IMR-90 (cell line): ENCODE data around the gene NPB. TPM values are rescaled to one million over a fixed set of nuclear protein-coding genes. Genes with fewer than 3 reads are reported as not detected.

Experiments used
- ATAC-seq: fragments of 200-7000 bp; cut with Tn5 transposase; 2 replicates; pipeline ENCODE4 v1.9.1; 2020; ENCODE audit warnings: low read depth, mild to moderate bottlenecking, moderate library complexity
- BruUV-seq: library from RNA; stranded (reverse); fragments of 400-500 nt; replicated peaks from 2 replicates; lab custom pipeline; 2021; lab: Mats Ljungman, UMichigan
- CTCF ChIA-PET: fragments of 300-600 bp; formaldehyde crosslinking; extraction: SDS; loops from one replicate; lab custom pipeline; 2021; ENCODE audit warnings: antibody characterized with exemption; lab: Yijun Ruan, JAX
- POLR2A ChIA-PET: fragments of 300-600 bp; sonication (Branson Sonifier 250); formaldehyde crosslinking; loops from one replicate; lab custom pipeline; 2022; ENCODE audit warnings: antibody characterized with exemption; ENCODE audit not compliant: unreplicated experiment; lab: Charles Lee
- DNase-seq: peaks from one replicate; pipeline ENCODE4 v3.0.0; 2013
- H2AFZ ChIP-seq: replicated peaks from 2 replicates; pipeline ENCODE3; 2013; ENCODE audit warnings: low read length, mild to moderate bottlenecking; ENCODE audit not compliant: poor library complexity
- H2AK5ac ChIP-seq: 2 replicates; pipeline ENCODE4 v1.6.1; 2013; ENCODE audit warnings: low read depth, low read length, inconsistent platforms
- H2AK9ac ChIP-seq: replicated peaks from 2 replicates; pipeline ENCODE3; 2013; ENCODE audit warnings: mild to moderate bottlenecking, low read depth, low read length, moderate library complexity; ENCODE audit not compliant: poor library complexity
- H2BK120ac ChIP-seq: 2 replicates; pipeline ENCODE4 v1.6.1; 2013; ENCODE audit warnings: low read depth, low read length, inconsistent platforms
- H2BK15ac ChIP-seq: 3 replicates; pipeline ENCODE4 v1.6.1; 2013; ENCODE audit warnings: low read depth, low read length, inconsistent platforms
- H2BK20ac ChIP-seq: 2 replicates; pipeline ENCODE4 v1.6.1; 2013; ENCODE audit warnings: low read depth, mild to moderate bottlenecking, inconsistent platforms, low read length, moderate library complexity
- H2BK5ac ChIP-seq: 2 replicates; pipeline ENCODE4 v1.6.1; 2013; ENCODE audit warnings: mild to moderate bottlenecking, low read depth, low read length, inconsistent platforms; ENCODE audit not compliant: poor library complexity, severe bottlenecking
- H3K14ac ChIP-seq: replicated peaks from 2 replicates; pipeline ENCODE4 v1.6.1; 2013; ENCODE audit warnings: low read depth, low read length, inconsistent platforms
- H3K18ac ChIP-seq: 2 replicates; pipeline ENCODE4 v1.6.1; 2013; ENCODE audit warnings: low read depth, low read length, control low read depth
- H3K23ac ChIP-seq: 2 replicates; pipeline ENCODE4 v1.6.1; 2013; ENCODE audit warnings: low read depth, low read length, inconsistent platforms
- H3K27ac ChIP-seq: 2 replicates; pipeline ENCODE4 v1.5.1; 2013; ENCODE audit warnings: mild to moderate bottlenecking, control low read depth, low read length; ENCODE audit not compliant: insufficient read depth
- H3K27me3 ChIP-seq: 2 replicates; pipeline ENCODE4 v1.6.1; 2013; ENCODE audit warnings: low read length; ENCODE audit not compliant: control insufficient read depth, insufficient read depth
- H3K36me3 ChIP-seq: 2 replicates; pipeline ENCODE4 v1.6.1; 2013; ENCODE audit warnings: low read length, mixed read lengths; ENCODE audit not compliant: control insufficient read depth, insufficient read depth
- H3K4ac ChIP-seq: 2 replicates; pipeline ENCODE4 v1.6.1; 2013; ENCODE audit warnings: low read depth, low read length, inconsistent platforms
- H3K4me1 ChIP-seq: 2 replicates; pipeline ENCODE4 v1.6.1; 2013; ENCODE audit warnings: low read length, mixed read lengths; ENCODE audit not compliant: control insufficient read depth, insufficient read depth
- H3K4me2 ChIP-seq: 2 replicates; pipeline ENCODE4 v1.6.1; 2013; ENCODE audit warnings: low read depth, mild to moderate bottlenecking, control low read depth, low read length, moderate library complexity
- H3K4me3 ChIP-seq: 2 replicates; pipeline ENCODE4 v1.5.1; 2013; ENCODE audit warnings: low read depth, mild to moderate bottlenecking, control low read depth, low read length, moderate library complexity; ENCODE audit not compliant: insufficient read depth
- H3K56ac ChIP-seq: 2 replicates; pipeline ENCODE4 v1.6.1; 2013; ENCODE audit warnings: low read length, inconsistent platforms; ENCODE audit not compliant: insufficient read depth; ENCODE audit errors: extremely low read depth
- H3K79me1 ChIP-seq, 2 experiments: 2 replicates each; pipeline ENCODE4 v1.6.1; 2013; ENCODE audit warnings: low read length in 2 of 2, inconsistent platforms in 1 of 2, low read depth in 1 of 2
- H3K9ac ChIP-seq: 2 replicates; pipeline ENCODE4 v1.6.1; 2013; ENCODE audit warnings: low read depth, low read length, control low read depth
- H3K9me1 ChIP-seq: 2 replicates; pipeline ENCODE4 v1.6.1; 2013; ENCODE audit warnings: low read length, inconsistent platforms; ENCODE audit not compliant: insufficient read depth
- H3K9me3 ChIP-seq: 2 replicates; pipeline ENCODE4 v1.6.1; 2013; ENCODE audit warnings: low read length; ENCODE audit not compliant: control insufficient read depth, insufficient read depth
- H4K20me1 ChIP-seq: 2 replicates; pipeline ENCODE4 v1.6.1; 2013; ENCODE audit warnings: low read length, inconsistent platforms; ENCODE audit not compliant: insufficient read depth
- H4K5ac ChIP-seq: 2 replicates; pipeline ENCODE4 v1.6.1; 2013; ENCODE audit warnings: mild to moderate bottlenecking, low read depth, low read length, control low read depth
- H4K8ac ChIP-seq, 2 experiments: 2 replicates each; pipeline ENCODE4 v1.6.1; 2013; ENCODE audit warnings: low read depth in 2 of 2, low read length in 2 of 2, control low read depth in 1 of 2, inconsistent platforms in 1 of 2
- H4K91ac ChIP-seq: 2 replicates; pipeline ENCODE4 v1.6.1; 2013; ENCODE audit warnings: low read depth, low read length, inconsistent platforms; ENCODE audit not compliant: insufficient read depth
- BHLHE40 ChIP-seq: fragments of 150-350 bp; IDR thresholded peaks from 2 replicates; pipeline ENCODE4 v1.6.1; 2016; ENCODE audit warnings: mild to moderate bottlenecking, low read depth, low read length
- CEBPB ChIP-seq: IDR thresholded peaks from 2 replicates; pipeline ENCODE4 v1.6.1; 2012; ENCODE audit warnings: low read depth, low read length, improper control_type of control experiment
- CHD1 ChIP-seq: IDR thresholded peaks from 2 replicates; pipeline ENCODE4 v1.6.1; 2012; ENCODE audit warnings: low read depth, low read length, improper control_type of control experiment
- CTCF ChIP-seq: conservative IDR thresholded peaks from 2 replicates; pipeline ENCODE4 v1.5.1; 2012; ENCODE audit warnings: mild to moderate bottlenecking, low read depth, low read length, improper control_type of control experiment
- FOS ChIP-seq: fragments of 150-350 bp; IDR thresholded peaks from 2 replicates; pipeline ENCODE4 v1.6.1; 2016; ENCODE audit warnings: low read depth, low read length
- MAFK ChIP-seq: IDR thresholded peaks from 2 replicates; pipeline ENCODE4 v1.6.1; 2012; ENCODE audit warnings: low read depth, low read length, improper control_type of control experiment
- MAZ ChIP-seq: IDR thresholded peaks from 2 replicates; pipeline ENCODE4 v1.6.1; 2012; ENCODE audit warnings: low read depth, mild to moderate bottlenecking, low read length, improper control_type of control experiment, moderate library complexity, borderline replicate concordance
- MXI1 ChIP-seq: IDR thresholded peaks from 2 replicates; pipeline ENCODE4 v1.6.1; 2012; ENCODE audit warnings: low read depth, mild to moderate bottlenecking, low read length, moderate library complexity, borderline replicate concordance
- NFE2L2 ChIP-seq: fragments of 150-350 bp; IDR thresholded peaks from 2 replicates; pipeline ENCODE4 v1.6.1; 2016; ENCODE audit warnings: low read depth, mild to moderate bottlenecking, low read length
- POLR2A ChIP-seq: IDR thresholded peaks from 2 replicates; pipeline ENCODE4 v1.6.1; 2012; ENCODE audit warnings: mild to moderate bottlenecking, low read depth, low read length
- RAD21 ChIP-seq: IDR thresholded peaks from 2 replicates; pipeline ENCODE4 v1.6.1; 2012; ENCODE audit warnings: low read length, improper control_type of control experiment
- SMC3 ChIP-seq: fragments of 150-350 bp; IDR thresholded peaks from 2 replicates; pipeline ENCODE4 v1.6.1; 2016; ENCODE audit warnings: low read depth, mild to moderate bottlenecking, antibody characterized with exemption, low read length, moderate library complexity
- USF2 ChIP-seq: fragments of 150-350 bp; IDR thresholded peaks from 2 replicates; pipeline ENCODE4 v1.6.1; 2017; ENCODE audit warnings: mild to moderate bottlenecking, antibody characterized with exemption, low read length, low read depth
- WGBS, 2 experiments: methylation state at CpG; one replicate each; pipeline versions ENCODE4 v1.1.5 to v1.1.7; 2013; ENCODE audit warnings: missing lambda C conversion rate in 2 of 2; ENCODE audit not compliant: insufficient read length in 1 of 2; ENCODE audit errors: extremely low coverage in 2 of 2; 5-methylcytosine and 5-hydroxymethylcytosine counted together
- dilution Hi-C: fragments of 300-500 bp; cut with HindIII; formaldehyde crosslinking; loops from one replicate; pipeline ENCODE4 v1.14.3; 2018; ENCODE audit warnings: low sequenced_read_pairs; ENCODE audit not compliant: unreplicated experiment
- in situ Hi-C: fragments of 300-500 bp; cut with MboI; formaldehyde crosslinking; loops from 3 replicates; pipeline ENCODE4 v1.14.3; 2019; ENCODE audit warnings: low sequenced_read_pairs, inconsistent platforms, mixed read lengths
- intact Hi-C: fragments of 100-400 bp; cut with micrococcal nuclease; formaldehyde crosslinking; loops from 2 replicates; pipeline ENCODE4 v1.10.0; 2022
- polyA plus RNA-seq, 3 experiments: library from polyadenylated mRNA; depleted of rRNA; stranded (reverse); fragments of >200 nt; gene quantifications; 2 replicates each; pipeline ENCODE4 v1.2.3, GENCODE V29; 2012; ENCODE audit warnings: low replicate concordance in 1 of 3
- total RNA-seq: library from RNA; depleted of rRNA; stranded (reverse); fragments of >200 nt; gene quantifications from 2 replicates; pipeline ENCODE4 v1.2.3, GENCODE V29; 2012

NPB gene
- total and polyA plus RNA-seq, 2 of the 4 experiments (the other 2 are of a cell fraction) = 0.51 TPM; not detected in 1

- ChIA-PET POLR2A (no interaction called here), CTCF (no interaction called here)
- Histone ChIP-seq H3K4me2 (no peak overlapping the region; the same call in 1 of the 2 replicates), H3K23ac (no peak overlapping the region), H3K4ac (no peak overlapping the region), H2BK15ac (no peak overlapping the region), H3K18ac (no peak overlapping the region), H2AK5ac (no peak overlapping the region), H3K9me3 (no peaks in the 10 kb centered on the region), H4K8ac (no peak overlapping the region), H3K56ac (no peak overlapping the region), H3K4me3 (no peak overlapping the region), H4K20me1 (peaks cover 87% of the 10 kb centered on the region), H2BK5ac (no peak overlapping the region), H2AK9ac (no peak overlapping the region), H3K9me1 (peaks cover 26% of the 10 kb centered on the region), H4K91ac (no peak overlapping the region), H2BK20ac (no peak overlapping the region), H3K79me1 (peaks cover 17 to 82% of the 10 kb centered on the region in 2 experiments), H3K9ac (no peak overlapping the region), H3K14ac (no peak overlapping the region), H3K27ac (no peak overlapping the region), H4K5ac (no peak overlapping the region), H2AFZ (no peak overlapping the region), H3K27me3 (no peaks in the 10 kb centered on the region), H3K4me1 (peaks cover 40% of the 10 kb centered on the region), H3K36me3 (peaks cover 32% of the 10 kb centered on the region), H2BK120ac (no peak overlapping the region)
- ATAC-seq (no peak), DNase-seq (no peak)
- dilution Hi-C loops = no loop called here
- intact Hi-C loops = no loop called here
- BruUV-seq = no TSS peak
- WGBS, 2 experiments = no CpG with 5 or more reads among the region's 3 CpGs
- in situ Hi-C loops = no loop called here
- TF ChIP-seq RAD21 (no peak), CEBPB (no peak), BHLHE40 (no peak), NFE2L2 (no peak), MAZ (no peak), FOS (no peak), POLR2A (no peak), SMC3 (no peak), USF2 (no peak), CHD1 (no peak), MXI1 (no peak), MAFK (no peak), CTCF (no peak)
Observed at GRCh38 chr17:81921537-81921862, 19.5 kb downstream of the NPB start.
